ENCODE results near the gene MT2A. TPM values are rescaled to one million over a fixed set of nuclear protein-coding genes. Genes with fewer than 3 reads are reported as not detected.

MT2A gene
- total and polyA plus RNA-seq, 2 of the 4 experiments (the other 2 are of a cell fraction), result 25.5 to 621 TPM

DNA sequence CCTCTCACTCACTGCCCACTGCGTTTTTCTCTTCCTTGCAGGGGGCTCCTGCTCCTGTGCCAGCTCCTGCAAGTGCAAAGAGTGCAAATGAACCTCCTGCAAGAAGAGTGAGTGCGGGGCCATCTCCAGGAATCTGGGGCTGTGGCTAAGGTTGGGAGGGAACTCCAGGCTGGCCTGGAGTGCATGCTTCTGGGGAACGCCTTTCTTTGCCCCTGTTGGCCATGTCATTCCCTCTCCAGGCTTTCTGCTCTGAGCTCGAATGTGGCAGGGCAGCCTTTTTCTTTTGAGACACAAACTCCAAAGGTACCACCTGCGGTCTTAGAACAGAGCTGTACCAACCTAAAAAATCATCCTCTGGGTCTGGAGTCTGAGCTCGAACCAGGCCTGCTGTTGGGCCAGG is 9.8 kb downstream of the MT2A start:
- Histone ChIP-seq H3K4me3 (ENCODE audit: insufficient read depth, low read depth, low read length) (no peak overlapping the region), H2AFZ (replicated peaks; ENCODE audit: low read length, poor library complexity) (no peak overlapping the region), H3K9ac (ENCODE audit: low read depth, low read length) (no peak overlapping the region), H4K8ac (ENCODE audit: low read depth in 2 of 2, low read length in 2 of 2) (peak overlapping the region in 1 of 2 experiments; percentile 72; a peak in 2 of 4 replicates), H4K5ac (ENCODE audit: low read depth, low read length) (no peak overlapping the region), H3K4me1 (ENCODE audit: control insufficient read depth, insufficient read depth, low read length) (peaks cover 17% of the 10 kb centered on the region), H3K27ac (ENCODE audit: insufficient read depth, low read length) (no peak overlapping the region), H4K91ac (ENCODE audit: insufficient read depth, low read depth, low read length) (peak overlapping the region; percentile 75; the same call in 1 of the 2 replicates), H2AK5ac (ENCODE audit: low read depth, low read length) (peak overlapping the region; percentile 96; the same call in 1 of the 2 replicates), H3K9me3 (ENCODE audit: control insufficient read depth, insufficient read depth, low read length) (no peaks in the 10 kb centered on the region), H3K79me1 (ENCODE audit: low read depth in 1 of 2, low read length in 2 of 2) (peaks cover 2 to 28% of the 10 kb centered on the region in 2 experiments; a peak in 2 of 4 replicates), H3K9me1 (ENCODE audit: insufficient read depth, low read length) (peaks cover 15% of the 10 kb centered on the region), H3K4me2 (ENCODE audit: low read depth, low read length) (peak overlapping the region; percentile 74; the same call in 1 of the 2 replicates), H2BK15ac (ENCODE audit: low read depth, low read length) (0 out of 3 replicates have a peak overlapping the region, but pooled peaks have one; percentile 97), H4K20me1 (ENCODE audit: insufficient read depth, low read length) (no peaks in the 10 kb centered on the region), H3K4ac (ENCODE audit: low read depth, low read length) (peak overlapping the region; percentile 89), H2BK5ac (ENCODE audit: low read depth, low read length, poor library complexity, severe bottlenecking) (no peak overlapping the region), H3K27me3 (ENCODE audit: control insufficient read depth, insufficient read depth, low read length) (no peaks in the 10 kb centered on the region), H3K56ac (ENCODE audit: extremely low read depth, insufficient read depth, low read length) (no peak overlapping the region), H2BK20ac (ENCODE audit: low read depth, low read length) (peak overlapping the region; percentile 51; the same call in 1 of the 2 replicates), H3K18ac (ENCODE audit: low read depth, low read length) (no peak overlapping the region), H3K36me3 (ENCODE audit: control insufficient read depth, insufficient read depth, low read length) (no peaks in the 10 kb centered on the region), H2BK120ac (ENCODE audit: low read depth, low read length) (peak overlapping the region; percentile 30; the same call in 1 of the 2 replicates), H3K23ac (ENCODE audit: low read depth, low read length) (peak overlapping the region; percentile 50; the same call in 1 of the 2 replicates), H3K14ac (replicated peaks; ENCODE audit: low read depth, low read length) (peak overlapping the region; percentile 78; the same call in 1 of the 2 replicates), H2AK9ac (replicated peaks; ENCODE audit: low read depth, low read length, poor library complexity) (no peak overlapping the region)
- dilution Hi-C loops (cut with HindIII; ENCODE audit: low sequenced_read_pairs, unreplicated experiment) (no loop called here), in situ Hi-C loops (cut with MboI; ENCODE audit: low sequenced_read_pairs) (no loop called here), intact Hi-C loops (cut with micrococcal nuclease) (no loop called here)
- no CpG with 5 or more reads among the region's 6 CpGs for WGBS, 2 experiments (ENCODE audit: extremely low coverage in 2 of 2, insufficient read length in 1 of 2)
- no TSS peak for BruUV-seq (replicated peaks)
- ChIA-PET CTCF (interaction anchor here (0.9 to 1.3 kb wide), 2 partner anchors 55 to 84 kb away, joined by 3 read pairs; no protein-coding TSS in a partner anchor), POLR2A (ENCODE audit: unreplicated experiment) (interaction anchor here (1.0 kb wide), 1 partner anchor 7 kb away, joined by 12 read pairs; the partner anchor contains the start of gene MT1E)
- TF ChIP-seq FOS (IDR thresholded peaks at IDR 0.05; ENCODE audit: low read depth, low read length) (no peak), BHLHE40 (IDR thresholded peaks at IDR 0.05; ENCODE audit: low read depth, low read length) (no peak), MAZ (IDR thresholded peaks at IDR 0.05; ENCODE audit: borderline replicate concordance, low read depth, low read length) (no peak), NFE2L2 (IDR thresholded peaks at IDR 0.05; ENCODE audit: low read depth, low read length) (no peak), CEBPB (IDR thresholded peaks at IDR 0.05; ENCODE audit: low read depth, low read length) (no peak), RFX5 (IDR thresholded peaks at IDR 0.05; ENCODE audit: low read depth, low read length) (no peak), CHD1 (IDR thresholded peaks at IDR 0.05; ENCODE audit: low read depth, low read length) (no peak)
- TF ChIP-seq, protein P1, sequence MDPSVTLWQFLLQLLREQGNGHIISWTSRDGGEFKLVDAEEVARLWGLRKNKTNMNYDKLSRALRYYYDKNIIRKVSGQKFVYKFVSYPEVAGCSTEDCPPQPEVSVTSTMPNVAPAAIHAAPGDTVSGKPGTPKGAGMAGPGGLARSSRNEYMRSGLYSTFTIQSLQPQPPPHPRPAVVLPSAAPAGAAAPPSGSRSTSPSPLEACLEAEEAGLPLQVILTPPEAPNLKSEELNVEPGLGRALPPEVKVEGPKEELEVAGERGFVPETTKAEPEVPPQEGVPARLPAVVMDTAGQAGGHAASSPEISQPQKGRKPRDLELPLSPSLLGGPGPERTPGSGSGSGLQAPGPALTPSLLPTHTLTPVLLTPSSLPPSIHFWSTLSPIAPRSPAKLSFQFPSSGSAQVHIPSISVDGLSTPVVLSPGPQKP (IDR thresholded peaks at IDR 0.05; ENCODE audit: borderline replicate concordance, low read depth, low read length), result no peak
- TF ChIP-seq, protein P2, sequence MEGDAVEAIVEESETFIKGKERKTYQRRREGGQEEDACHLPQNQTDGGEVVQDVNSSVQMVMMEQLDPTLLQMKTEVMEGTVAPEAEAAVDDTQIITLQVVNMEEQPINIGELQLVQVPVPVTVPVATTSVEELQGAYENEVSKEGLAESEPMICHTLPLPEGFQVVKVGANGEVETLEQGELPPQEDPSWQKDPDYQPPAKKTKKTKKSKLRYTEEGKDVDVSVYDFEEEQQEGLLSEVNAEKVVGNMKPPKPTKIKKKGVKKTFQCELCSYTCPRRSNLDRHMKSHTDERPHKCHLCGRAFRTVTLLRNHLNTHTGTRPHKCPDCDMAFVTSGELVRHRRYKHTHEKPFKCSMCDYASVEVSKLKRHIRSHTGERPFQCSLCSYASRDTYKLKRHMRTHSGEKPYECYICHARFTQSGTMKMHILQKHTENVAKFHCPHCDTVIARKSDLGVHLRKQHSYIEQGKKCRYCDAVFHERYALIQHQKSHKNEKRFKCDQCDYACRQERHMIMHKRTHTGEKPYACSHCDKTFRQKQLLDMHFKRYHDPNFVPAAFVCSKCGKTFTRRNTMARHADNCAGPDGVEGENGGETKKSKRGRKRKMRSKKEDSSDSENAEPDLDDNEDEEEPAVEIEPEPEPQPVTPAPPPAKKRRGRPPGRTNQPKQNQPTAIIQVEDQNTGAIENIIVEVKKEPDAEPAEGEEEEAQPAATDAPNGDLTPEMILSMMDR (conservative IDR thresholded peaks at IDR 0.05; ENCODE audit: low read depth, low read length), result no peak
- DNase-seq, result no peak
- ATAC-seq (ENCODE audit: low read depth), result no peak
